ENCODE data around the gene ENOX1.

ENOX1 gene

GRCh38 chr13:43492745-43493144 is 294.0 kb downstream of the ENOX1 start:
- Mint-ChIP-seq H3K9me3 (peaks cover 5% of the 10 kb centered on the region), H3K4me1 (no peaks in the 10 kb centered on the region), H3K27ac (no peak overlapping the region), H3K27me3 (no peaks in the 10 kb centered on the region), H3K4me3 (no peak overlapping the region), H3K36me3 (no peaks in the 10 kb centered on the region)

- H3K27ac Mint-ChIP-seq, result no peak overlapping the region
- H3K27me3 Mint-ChIP-seq, result no peaks in the 10 kb centered on the region
- no peaks in the 10 kb centered on the region for H3K4me1 Mint-ChIP-seq
- no peak overlapping the region for H3K4me3 Mint-ChIP-seq
- peaks cover 5% of the 10 kb centered on the region for H3K9me3 Mint-ChIP-seq
- no peaks in the 10 kb centered on the region for H3K36me3 Mint-ChIP-seq
Measured at GRCh38 chr13:43492311-43492710, 294.5 kb downstream of the ENOX1 start.

- H3K9me3 Mint-ChIP-seq, result peaks cover 5% of the 10 kb centered on the region
- H3K4me1 Mint-ChIP-seq, result no peaks in the 10 kb centered on the region
- no peaks in the 10 kb centered on the region for H3K36me3 Mint-ChIP-seq
- H3K4me3 Mint-ChIP-seq, result no peak overlapping the region
- H3K27me3 Mint-ChIP-seq, result no peaks in the 10 kb centered on the region
- no peak overlapping the region for H3K27ac Mint-ChIP-seq
Measured at GRCh38 chr13:43489233-43489632, 297.5 kb downstream of the ENOX1 start.

GRCh38 chr13:43487885-43488284 is 298.9 kb downstream of the ENOX1 start:
- Mint-ChIP-seq H3K4me1 (no peaks in the 10 kb centered on the region), H3K4me3 (no peak overlapping the region), H3K36me3 (no peaks in the 10 kb centered on the region), H3K27me3 (no peaks in the 10 kb centered on the region), H3K9me3 (peaks cover 5% of the 10 kb centered on the region), H3K27ac (no peak overlapping the region)

DNA sequence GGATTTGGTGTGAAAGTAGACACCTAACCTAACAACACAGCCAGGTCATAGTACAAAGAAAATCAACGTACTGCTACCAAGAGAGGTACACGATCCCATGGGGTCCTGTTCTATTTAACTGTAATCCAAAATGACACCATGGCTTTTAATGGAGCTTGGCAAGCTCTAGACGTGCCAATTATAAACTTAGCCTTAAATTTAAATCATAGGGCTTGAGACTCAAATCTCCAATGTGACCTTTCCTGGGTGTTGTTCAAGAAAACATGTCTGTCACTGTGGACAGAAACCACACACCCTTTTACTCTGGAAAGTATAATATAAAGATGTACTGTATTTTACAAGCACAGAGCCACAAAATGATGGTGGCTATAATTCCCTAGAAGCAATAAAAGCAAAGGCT is 299.3 kb downstream of the ENOX1 start:
- H3K27ac Mint-ChIP-seq, result no peak overlapping the region
- peaks cover 5% of the 10 kb centered on the region for H3K9me3 Mint-ChIP-seq
- no peaks in the 10 kb centered on the region for H3K27me3 Mint-ChIP-seq
- H3K4me3 Mint-ChIP-seq, result no peak overlapping the region
- no peaks in the 10 kb centered on the region for H3K36me3 Mint-ChIP-seq
- H3K4me1 Mint-ChIP-seq, result no peaks in the 10 kb centered on the region

GRCh38 chr13:43484432-43485225 is 302.1 kb downstream of the ENOX1 start:
- Mint-ChIP-seq H3K27ac (no peak overlapping the region), H3K4me1 (no peaks in the 10 kb centered on the region), H3K9me3 (no peaks in the 10 kb centered on the region), H3K27me3 (no peaks in the 10 kb centered on the region), H3K36me3 (no peaks in the 10 kb centered on the region), H3K4me3 (no peak overlapping the region)

GRCh38 chr13:43483930-43484329 is 302.8 kb downstream of the ENOX1 start:
- no peak overlapping the region for H3K27ac Mint-ChIP-seq
- no peaks in the 10 kb centered on the region for H3K9me3 Mint-ChIP-seq
- H3K4me1 Mint-ChIP-seq, result no peaks in the 10 kb centered on the region
- H3K27me3 Mint-ChIP-seq, result no peaks in the 10 kb centered on the region
- no peak overlapping the region for H3K4me3 Mint-ChIP-seq
- no peaks in the 10 kb centered on the region for H3K36me3 Mint-ChIP-seq

GRCh38 chr13:43482641-43483040 is 304.1 kb downstream of the ENOX1 start:
- Mint-ChIP-seq H3K27ac (no peak overlapping the region), H3K4me1 (no peaks in the 10 kb centered on the region)

DNA sequence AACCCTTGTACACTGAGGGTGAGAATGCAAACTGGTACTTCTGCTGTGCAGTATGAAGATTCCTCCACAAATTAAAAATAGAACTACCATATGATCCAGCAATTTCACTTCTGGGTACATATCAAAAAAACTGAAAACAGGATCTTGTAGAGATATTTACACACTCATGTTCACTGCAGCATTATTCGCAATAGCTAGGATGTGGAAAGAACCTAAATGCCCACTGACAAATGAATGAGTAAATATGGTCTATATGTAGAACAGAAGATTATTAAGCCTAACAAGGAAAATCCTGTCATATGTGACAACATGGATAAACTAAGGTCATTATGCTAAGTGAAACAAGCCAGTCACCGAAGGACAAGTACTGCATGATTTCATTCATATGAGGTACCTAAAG is 304.7 kb downstream of the ENOX1 start:
- Mint-ChIP-seq H3K36me3 (no peaks in the 10 kb centered on the region), H3K9me3 (no peaks in the 10 kb centered on the region), H3K4me1 (no peaks in the 10 kb centered on the region), H3K27me3 (peaks cover 5% of the 10 kb centered on the region), H3K4me3 (no peak overlapping the region), H3K27ac (no peak overlapping the region)

More at GRCh38 chr13:43482641-43483040, 304.1 kb downstream of the ENOX1 start:
- peaks cover 1% of the 10 kb centered on the region for H3K27me3 Mint-ChIP-seq
- no peaks in the 10 kb centered on the region for H3K36me3 Mint-ChIP-seq
- H3K4me3 Mint-ChIP-seq, result no peak overlapping the region
- H3K9me3 Mint-ChIP-seq, result no peaks in the 10 kb centered on the region

DNA sequence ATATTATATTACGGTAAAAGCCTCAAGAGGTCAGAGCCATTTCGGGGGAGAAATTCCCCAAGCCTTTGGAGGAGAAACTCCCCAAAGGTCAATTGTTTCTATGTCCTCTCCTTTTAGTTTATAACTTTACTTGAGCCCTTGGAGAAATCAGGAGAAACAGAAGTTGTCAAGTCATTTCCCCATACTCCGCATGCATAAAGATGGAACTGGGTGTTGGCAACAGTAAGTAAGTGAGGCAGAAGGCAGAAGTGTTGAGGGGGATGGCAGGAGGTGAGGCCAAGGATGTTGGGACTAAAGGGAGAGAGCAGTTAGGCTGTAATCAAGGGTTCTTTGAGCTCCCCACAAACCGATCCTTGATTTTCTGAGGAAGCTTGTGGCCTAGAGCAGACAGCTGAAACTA is 307.9 kb downstream of the ENOX1 start:
- Mint-ChIP-seq H3K36me3 (no peaks in the 10 kb centered on the region), H3K9me3 (no peaks in the 10 kb centered on the region), H3K4me3 (no peak overlapping the region), H3K27ac (no peak overlapping the region), H3K4me1 (no peaks in the 10 kb centered on the region), H3K27me3 (peaks cover 12% of the 10 kb centered on the region)

- Mint-ChIP-seq H3K27ac (no peak overlapping the region), H3K9me3 (no peaks in the 10 kb centered on the region), H3K27me3 (peaks cover 12% of the 10 kb centered on the region), H3K36me3 (no peaks in the 10 kb centered on the region), H3K4me3 (no peak overlapping the region), H3K4me1 (no peaks in the 10 kb centered on the region)
Measured at GRCh38 chr13:43478211-43478610, 308.6 kb downstream of the ENOX1 start.

DNA sequence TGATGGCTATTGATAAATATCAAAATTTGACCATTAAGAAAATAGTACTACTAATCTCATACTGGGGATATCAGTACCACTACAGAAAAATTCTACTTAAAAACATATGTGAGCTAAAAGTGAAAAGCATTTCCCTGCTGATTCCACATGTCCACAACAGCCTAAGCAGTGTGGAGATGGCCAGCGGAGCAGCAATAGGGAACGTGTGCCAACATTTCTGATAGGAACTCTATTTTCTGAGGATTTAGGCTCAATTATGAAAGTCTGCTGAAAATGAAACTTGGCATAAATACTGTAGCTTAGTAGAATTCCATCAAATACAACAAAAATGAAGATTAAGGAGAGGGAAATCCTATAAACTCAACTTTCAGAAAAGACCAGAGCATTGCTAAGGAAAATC is 311.6 kb downstream of the ENOX1 start:
- no peak overlapping the region for H3K27ac Mint-ChIP-seq
- H3K9me3 Mint-ChIP-seq, result no peaks in the 10 kb centered on the region
- H3K4me3 Mint-ChIP-seq, result no peak overlapping the region
- H3K27me3 Mint-ChIP-seq, result peaks cover 16% of the 10 kb centered on the region
- no peaks in the 10 kb centered on the region for H3K4me1 Mint-ChIP-seq
- no peaks in the 10 kb centered on the region for H3K36me3 Mint-ChIP-seq

- no peaks in the 10 kb centered on the region for H3K4me1 Mint-ChIP-seq
- peaks cover 19% of the 10 kb centered on the region for H3K27me3 Mint-ChIP-seq
- H3K27ac Mint-ChIP-seq, result no peak overlapping the region
- H3K4me3 Mint-ChIP-seq, result no peak overlapping the region
- no peaks in the 10 kb centered on the region for H3K9me3 Mint-ChIP-seq
- no peaks in the 10 kb centered on the region for H3K36me3 Mint-ChIP-seq
Measured at GRCh38 chr13:43473437-43473836, 313.3 kb downstream of the ENOX1 start.

GRCh38 chr13:43472980-43473379 is 313.8 kb downstream of the ENOX1 start:
- no peak overlapping the region for H3K4me3 Mint-ChIP-seq
- no peaks in the 10 kb centered on the region for H3K4me1 Mint-ChIP-seq
- H3K36me3 Mint-ChIP-seq, result no peaks in the 10 kb centered on the region
- no peaks in the 10 kb centered on the region for H3K9me3 Mint-ChIP-seq
- no peak overlapping the region for H3K27ac Mint-ChIP-seq
- H3K27me3 Mint-ChIP-seq, result peaks cover 19% of the 10 kb centered on the region

DNA sequence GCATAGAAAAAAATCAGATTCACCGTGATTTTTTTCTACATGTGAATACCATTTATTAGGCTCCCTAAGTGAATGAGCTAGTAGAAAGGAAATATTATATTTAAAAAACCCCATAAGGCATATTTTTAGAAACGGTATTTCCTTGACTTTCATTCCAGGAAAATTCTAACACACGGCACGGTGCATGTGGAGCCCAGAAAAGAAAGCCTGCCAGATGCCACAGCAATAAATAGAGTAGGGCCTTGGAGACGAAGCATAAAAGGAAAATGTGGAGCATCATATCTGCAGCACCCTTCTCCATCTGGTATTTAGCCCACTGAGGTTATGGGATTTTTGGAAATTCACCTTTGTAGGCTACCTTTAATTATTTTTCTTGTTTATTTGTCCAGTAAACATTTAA is 314.4 kb downstream of the ENOX1 start:
- Mint-ChIP-seq H3K4me3 (no peak overlapping the region), H3K4me1 (no peaks in the 10 kb centered on the region), H3K36me3 (no peaks in the 10 kb centered on the region), H3K27ac (no peak overlapping the region), H3K27me3 (peaks cover 15% of the 10 kb centered on the region), H3K9me3 (no peaks in the 10 kb centered on the region)

- Mint-ChIP-seq H3K4me3 (no peak overlapping the region), H3K27me3 (peaks cover 9% of the 10 kb centered on the region), H3K4me1 (no peaks in the 10 kb centered on the region), H3K27ac (no peak overlapping the region), H3K9me3 (no peaks in the 10 kb centered on the region), H3K36me3 (no peaks in the 10 kb centered on the region)
Measured at GRCh38 chr13:43470610-43471009, 316.2 kb downstream of the ENOX1 start.

DNA sequence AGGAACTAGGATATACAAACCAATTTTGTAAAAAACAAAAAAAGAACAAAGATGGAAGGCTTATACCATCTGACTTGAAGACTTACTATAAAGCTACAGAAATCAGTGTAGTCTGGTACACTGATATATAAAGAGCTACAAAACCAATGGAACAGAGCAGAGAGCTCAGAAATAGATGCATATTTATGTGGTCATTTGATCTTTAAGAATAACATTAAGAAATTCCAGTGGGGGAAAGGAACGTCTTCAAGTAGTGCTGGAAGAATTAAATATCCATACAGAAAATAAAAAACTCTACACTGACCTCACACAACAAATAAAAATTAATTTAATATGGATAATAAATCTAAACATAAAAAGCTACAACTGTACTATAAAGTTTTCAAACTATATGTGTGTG is 317.0 kb downstream of the ENOX1 start:
- Mint-ChIP-seq H3K4me1 (no peaks in the 10 kb centered on the region), H3K9me3 (no peaks in the 10 kb centered on the region), H3K36me3 (no peaks in the 10 kb centered on the region), H3K27me3 (peaks cover 9% of the 10 kb centered on the region), H3K27ac (no peak overlapping the region), H3K4me3 (no peak overlapping the region)

Measured in activated naive CD4-positive, alpha-beta T cell treated with anti-CD3 and anti-CD28 coated beads, Interleukin-2, amount 50 U/mL, for 24 hours (primary cell).